K562 (cell line): ENCODE data around the gene PPDPF. TPM values are rescaled to one million over a fixed set of nuclear protein-coding genes. Genes with fewer than 3 reads are reported as not detected.

Experiments used
- ARID2 ChIP-seq: fragments of 450-650 bp; IDR thresholded peaks from 2 replicates; pipeline ENCODE4 v1.6.1; 2017; ENCODE audit warnings: antibody characterized with exemption, mild to moderate bottlenecking
- BRF1 ChIP-seq: IDR thresholded peaks from 3 replicates; pipeline ENCODE4 v1.6.1; 2011; ENCODE audit warnings: borderline replicate concordance, mild to moderate bottlenecking; ENCODE audit not compliant: insufficient read length; ENCODE audit errors: extremely low read depth
- CCNT2 ChIP-seq: IDR thresholded peaks from 2 replicates; pipeline ENCODE4 v1.6.1; 2011; ENCODE audit warnings: borderline replicate concordance, low read depth, mild to moderate bottlenecking, moderate library complexity, mixed read lengths, low read length; ENCODE audit not compliant: insufficient read length; ENCODE audit errors: extremely low read depth
- ELF2 ChIP-seq: fragments of 250-450 bp; sonication (Bioruptor Pico); IDR thresholded peaks from 2 replicates; pipeline ENCODE4 v1.5.0; 2021; ENCODE audit warnings: mild to moderate bottlenecking
- GATA2 ChIP-seq: sonication (generic); formaldehyde crosslinking; IDR thresholded peaks from 2 replicates; pipeline ENCODE4 v1.4.0; 2020; ENCODE audit warnings: mild to moderate bottlenecking, missing genetic modification reagents
- PPARD ChIP-seq: fragments of 250-450 bp; sonication (Bioruptor Pico); IDR thresholded peaks from 2 replicates; pipeline ENCODE4 v1.8.0; 2022; ENCODE audit warnings: inconsistent platforms, mild to moderate bottlenecking, moderate library complexity
- SAP30 ChIP-seq: fragments of 200-600 bp; sonication (generic); IDR thresholded peaks from 2 replicates; pipeline ENCODE4 v1.6.1; 2012; ENCODE audit warnings: borderline replicate concordance, low read depth, mild to moderate bottlenecking, moderate library complexity, low read length, control low read depth, inconsistent platforms; ENCODE audit not compliant: insufficient read depth, poor library complexity, severe bottlenecking
- SRF ChIP-seq, 2 experiments: fragments of 250-450, 450-650 bp in 1 of 2; sonication (Bioruptor Pico) in 1 of 2; sonication (generic) in 1 of 2; formaldehyde crosslinking; IDR thresholded peaks; 2 replicates each; pipeline versions ENCODE4 v1.5.0 to v1.5.1; 2020 to 2022; ENCODE audit warnings: mild to moderate bottlenecking in 1 of 2, missing genetic modification reagents in 1 of 2
- SRSF3 ChIP-seq: fragments of 200-400 bp; formaldehyde crosslinking; IDR thresholded peaks from 2 replicates; pipeline ENCODE4 v1.6.1; 2016; ENCODE audit warnings: mild to moderate bottlenecking, low read length, moderate library complexity; ENCODE audit not compliant: insufficient read depth
- ZNF263 ChIP-seq: sonication (generic); formaldehyde crosslinking; IDR thresholded peaks from 2 replicates; pipeline ENCODE4 v1.8.0; 2022; ENCODE audit warnings: mild to moderate bottlenecking, missing genetic modification reagents, borderline replicate concordance
- polyA plus RNA-seq, 8 experiments: library from polyadenylated mRNA; depleted of rRNA in 4 of 8; stranded (reverse) in 5 of 8; unstranded in 3 of 8; fragments of >200 nt; fragmentation: Nextera tagmentation in 2 of 8; fragmentation: Illumina TruSeq in 1 of 8; extraction: Ambion mirVana in 2 of 8; extraction: Trizol in 1 of 8; gene quantifications; 2 replicates each; pipeline versions ENCODE4 v1.2.1 to v1.2.3, GENCODE V29; 2011 to 2014; ENCODE audit warnings: inconsistent platforms in 1 of 8, missing spikeins in 1 of 8
- total RNA-seq, 7 experiments: library from RNA; depleted of rRNA in 6 of 7; stranded (reverse); fragments of >200 nt in 6 of 7; fragmentation: Illumina TruSeq in 2 of 7; extraction: Trizol in 2 of 7; gene quantifications; 2 replicates each; pipeline versions ENCODE4 v1.2.1 to v1.2.3, GENCODE V29; 2011 to 2021; ENCODE audit warnings: low replicate concordance in 1 of 7
- TF ChIP-seq, protein P1 (sequence below), 2 experiments: fragments of 250-450 bp in 1 of 2; fragments of 450-650 bp in 1 of 2; sonication (Bioruptor Pico) in 1 of 2; IDR thresholded peaks; 2 replicates each; pipeline versions ENCODE4 v1.6.1 to v1.8.0; 2016 to 2021; ENCODE audit warnings: mild to moderate bottlenecking in 2 of 2, moderate library complexity in 2 of 2, missing compliant biosample characterization in 1 of 2, missing genetic modification characterization in 1 of 2
- TF ChIP-seq, protein P2 (sequence below): fragments of 450-650 bp; IDR thresholded peaks from 2 replicates; pipeline ENCODE4 v1.7.1; 2018; ENCODE audit warnings: mild to moderate bottlenecking, low read depth; ENCODE audit not compliant: partially characterized antibody
- TF ChIP-seq, protein P3 (sequence below), 2 experiments: fragments of 450-650 bp; IDR thresholded peaks; 2 replicates each; pipeline ENCODE4 v1.6.1; 2016; ENCODE audit warnings: mild to moderate bottlenecking in 2 of 2, borderline replicate concordance in 1 of 2, low read depth in 1 of 2, moderate library complexity in 1 of 2

Gene PPDPF
- total and polyA plus RNA-seq, 9 of the 15 experiments (the other 6 are each of a cell fraction or from before 2014, with no cell fraction given): 0.77 to 233 (median 10.5) TPM

DNA sequence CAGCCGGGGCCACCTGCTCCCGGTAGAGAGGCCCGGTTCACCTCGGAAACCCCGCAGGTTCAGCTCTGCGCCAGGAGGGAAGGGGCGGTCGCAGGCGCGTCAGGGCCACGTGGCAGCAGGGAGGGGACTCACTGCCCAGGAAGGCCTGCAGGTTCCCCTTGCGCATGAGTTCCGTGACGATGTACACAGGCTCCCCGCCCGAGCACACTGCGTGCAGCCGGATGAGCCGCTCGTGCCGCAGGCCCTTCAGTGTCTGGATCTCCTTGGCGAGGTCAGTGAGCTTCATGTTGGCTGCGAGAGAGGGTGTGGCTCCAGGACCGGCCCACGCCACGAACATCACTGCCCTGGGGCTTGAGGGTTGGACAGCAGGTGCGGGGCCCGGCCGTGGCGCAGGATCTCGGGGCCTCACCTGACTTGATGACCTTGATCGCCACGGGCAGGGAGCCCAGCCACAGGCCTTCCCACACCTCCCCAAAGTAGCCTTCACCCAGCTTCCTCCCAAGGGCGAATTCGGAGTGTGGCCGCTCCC lies 21.5 kb downstream of the PPDPF start (continued):
- TF ChIP-seq, protein P1, sequence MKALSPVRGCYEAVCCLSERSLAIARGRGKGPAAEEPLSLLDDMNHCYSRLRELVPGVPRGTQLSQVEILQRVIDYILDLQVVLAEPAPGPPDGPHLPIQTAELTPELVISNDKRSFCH (CRISPR knock-in tag; IDR thresholded peaks at IDR 0.05): no peak
- TF ChIP-seq, protein P1 (tag; IDR thresholded peaks at IDR 0.05): no peak
- TF ChIP-seq GATA2 (no peak), SRSF3 (no peak), BRF1 (no peak), CCNT2 (no peak), ZNF263 (CRISPR knock-in tag) (no peak), ELF2 (CRISPR knock-in tag) (no peak), PPARD (CRISPR knock-in tag) (no peak), SAP30 (no peak), ARID2 (no peak), SRF (CRISPR knock-in tag; IDR thresholded peaks at IDR 0.05) (no peak)
- TF ChIP-seq, protein P2, sequence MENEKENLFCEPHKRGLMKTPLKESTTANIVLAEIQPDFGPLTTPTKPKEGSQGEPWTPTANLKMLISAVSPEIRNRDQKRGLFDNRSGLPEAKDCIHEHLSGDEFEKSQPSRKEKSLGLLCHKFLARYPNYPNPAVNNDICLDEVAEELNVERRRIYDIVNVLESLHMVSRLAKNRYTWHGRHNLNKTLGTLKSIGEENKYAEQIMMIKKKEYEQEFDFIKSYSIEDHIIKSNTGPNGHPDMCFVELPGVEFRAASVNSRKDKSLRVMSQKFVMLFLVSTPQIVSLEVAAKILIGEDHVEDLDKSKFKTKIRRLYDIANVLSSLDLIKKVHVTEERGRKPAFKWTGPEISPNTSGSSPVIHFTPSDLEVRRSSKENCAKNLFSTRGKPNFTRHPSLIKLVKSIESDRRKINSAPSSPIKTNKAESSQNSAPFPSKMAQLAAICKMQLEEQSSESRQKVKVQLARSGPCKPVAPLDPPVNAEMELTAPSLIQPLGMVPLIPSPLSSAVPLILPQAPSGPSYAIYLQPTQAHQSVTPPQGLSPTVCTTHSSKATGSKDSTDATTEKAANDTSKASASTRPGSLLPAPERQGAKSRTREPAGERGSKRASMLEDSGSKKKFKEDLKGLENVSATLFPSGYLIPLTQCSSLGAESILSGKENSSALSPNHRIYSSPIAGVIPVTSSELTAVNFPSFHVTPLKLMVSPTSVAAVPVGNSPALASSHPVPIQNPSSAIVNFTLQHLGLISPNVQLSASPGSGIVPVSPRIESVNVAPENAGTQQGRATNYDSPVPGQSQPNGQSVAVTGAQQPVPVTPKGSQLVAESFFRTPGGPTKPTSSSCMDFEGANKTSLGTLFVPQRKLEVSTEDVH: no peak
- TF ChIP-seq, protein P3, sequence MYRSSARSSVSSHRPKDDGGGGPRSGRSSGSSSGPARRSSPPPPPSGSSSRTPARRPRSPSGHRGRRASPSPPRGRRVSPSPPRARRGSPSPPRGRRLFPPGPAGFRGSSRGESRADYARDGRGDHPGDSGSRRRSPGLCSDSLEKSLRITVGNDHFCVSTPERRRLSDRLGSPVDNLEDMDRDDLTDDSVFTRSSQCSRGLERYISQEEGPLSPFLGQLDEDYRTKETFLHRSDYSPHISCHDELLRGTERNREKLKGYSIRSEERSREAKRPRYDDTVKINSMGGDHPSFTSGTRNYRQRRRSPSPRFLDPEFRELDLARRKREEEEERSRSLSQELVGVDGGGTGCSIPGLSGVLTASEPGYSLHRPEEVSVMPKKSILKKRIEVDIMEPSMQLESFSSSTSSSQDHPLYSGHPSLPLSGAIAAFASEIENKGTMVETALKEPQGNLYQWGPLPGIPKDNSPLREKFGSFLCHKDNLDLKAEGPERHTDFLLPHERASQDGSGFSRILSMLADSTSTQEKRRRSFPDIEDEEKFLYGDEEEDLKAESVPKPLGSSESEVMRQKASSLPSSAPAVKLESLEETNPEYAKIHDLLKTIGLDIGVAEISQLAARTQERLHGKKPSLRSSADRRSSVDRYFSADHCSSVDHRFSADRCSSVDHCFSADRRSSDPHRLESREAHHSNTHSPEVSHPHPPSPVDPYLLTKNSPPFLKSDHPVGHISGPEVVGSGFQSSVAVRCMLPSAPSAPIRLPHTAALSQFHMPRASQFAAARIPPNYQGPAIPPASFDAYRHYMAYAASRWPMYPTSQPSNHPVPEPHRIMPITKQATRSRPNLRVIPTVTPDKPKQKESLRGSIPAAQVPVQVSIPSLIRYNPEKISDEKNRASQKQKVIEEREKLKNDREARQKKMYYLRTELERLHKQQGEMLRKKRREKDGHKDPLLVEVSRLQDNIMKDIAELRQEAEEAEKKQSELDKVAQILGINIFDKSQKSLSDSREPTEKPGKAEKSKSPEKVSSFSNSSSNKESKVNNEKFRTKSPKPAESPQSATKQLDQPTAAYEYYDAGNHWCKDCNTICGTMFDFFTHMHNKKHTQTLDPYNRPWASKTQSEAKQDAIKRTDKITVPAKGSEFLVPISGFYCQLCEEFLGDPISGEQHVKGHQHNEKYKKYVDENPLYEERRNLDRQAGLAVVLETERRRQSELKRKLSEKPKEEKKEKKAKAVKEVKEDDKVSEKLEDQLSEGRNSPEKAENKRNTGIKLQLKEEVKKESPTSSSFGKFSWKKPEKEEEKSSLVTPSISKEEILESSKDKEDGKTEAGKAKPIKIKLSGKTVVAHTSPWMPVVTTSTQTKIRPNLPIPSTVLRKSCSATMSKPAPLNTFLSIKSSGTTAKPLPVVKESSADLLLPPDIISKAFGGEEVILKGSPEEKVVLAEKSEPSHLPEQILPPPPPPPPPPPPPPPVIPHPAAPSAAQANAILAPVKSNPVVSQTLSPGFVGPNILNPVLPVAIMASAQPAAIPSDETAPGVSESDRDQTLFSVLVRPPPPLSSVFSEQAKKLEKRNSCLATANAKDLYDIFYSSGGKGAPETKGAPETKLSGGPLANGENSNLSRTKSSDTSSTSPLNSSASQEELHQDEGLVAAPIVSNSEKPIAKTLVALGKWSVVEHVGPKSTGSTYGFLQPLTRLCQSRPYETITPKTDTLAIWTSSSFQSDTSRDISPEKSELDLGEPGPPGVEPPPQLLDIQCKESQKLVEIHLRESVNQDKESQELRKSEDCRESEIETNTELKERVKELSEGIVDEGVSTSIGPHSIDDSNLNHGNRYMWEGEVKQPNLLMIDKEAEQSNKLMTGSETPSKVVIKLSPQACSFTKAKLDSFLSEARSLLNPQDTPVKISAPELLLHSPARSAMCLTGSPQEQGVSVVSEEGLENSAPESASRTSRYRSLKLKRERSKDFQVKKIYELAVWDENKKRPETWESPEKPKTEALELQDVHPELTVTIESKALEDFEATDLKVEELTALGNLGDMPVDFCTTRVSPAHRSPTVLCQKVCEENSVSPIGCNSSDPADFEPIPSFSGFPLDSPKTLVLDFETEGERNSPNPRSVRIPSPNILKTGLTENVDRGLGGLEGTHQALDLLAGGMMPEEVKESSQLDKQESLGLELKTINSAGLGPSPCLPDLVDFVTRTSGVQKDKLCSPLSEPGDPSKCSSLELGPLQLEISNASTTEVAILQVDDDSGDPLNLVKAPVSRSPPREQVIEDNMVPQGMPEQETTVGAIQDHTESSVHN (IDR thresholded peaks at IDR 0.05; ENCODE audit: borderline replicate concordance in 1 of 2, low read depth in 1 of 2): no peak
